Stimulated activated CD8-positive, alpha-beta memory T cell treated with anti-CD3 and anti-CD28 coated beads, Interleukin-15, amount 100 ng/mL, for 48 hours (primary cell): Measurements from ENCODE around the gene CACNA1H.
A peak's percentile ranks its signal among the peaks of the same experiment; 100 is the strongest.

Experiments used
- DNase-seq, 2 donors: peaks; one replicate each; pipeline ENCODE4 v3.0.0-alpha.2; 2020; ENCODE audit warnings: low read depth in 2 of 2

The CACNA1H gene

GRCh38 chr16:1142911-1143310 lies 10.0 kb upstream of the CACNA1H start:
- DNase-seq = no peak

- DNase-seq = no peak
Observed at GRCh38 chr16:1143761-1144450, 9.0 kb upstream of the CACNA1H start.

- no peak for DNase-seq
Observed at GRCh38 chr16:1144476-1145382, 8.2 kb upstream of the CACNA1H start.

- no peak for DNase-seq
Observed at GRCh38 chr16:1145383-1146100, 7.4 kb upstream of the CACNA1H start.

GRCh38 chr16:1146409-1146808 lies 6.5 kb upstream of the CACNA1H start:
- no peak for DNase-seq

- no peak for DNase-seq
Observed at GRCh38 chr16:1147027-1147426, 5.9 kb upstream of the CACNA1H start.

- DNase-seq = no peak
Observed at GRCh38 chr16:1149101-1149636, 3.7 kb upstream of the CACNA1H start.

- peak in 1 of 2 donors; percentile 7 for DNase-seq
Observed at GRCh38 chr16:1150511-1150982, 2.4 kb upstream of the CACNA1H start.

GRCh38 chr16:1151424-1152122 lies 1.3 kb upstream of the CACNA1H start:
- DNase-seq = no peak

GRCh38 chr16:1152123-1152638 lies 725 bp upstream of the CACNA1H start:
- peak in 1 of 2 donors; percentile 4 for DNase-seq

GRCh38 chr16:1153480-1154160 lies 714 bp downstream of the CACNA1H start:
- no peak for DNase-seq

- DNase-seq = no peak
Observed at GRCh38 chr16:1154291-1154886, 1.5 kb downstream of the CACNA1H start.

GRCh38 chr16:1154887-1155331 lies 2.0 kb downstream of the CACNA1H start:
- no peak for DNase-seq

- DNase-seq = no peak
Observed at GRCh38 chr16:1155353-1156054, 2.6 kb downstream of the CACNA1H start.

- DNase-seq = no peak
Observed at GRCh38 chr16:1156055-1156982, 3.4 kb downstream of the CACNA1H start.

GRCh38 chr16:1156983-1157638 lies 4.2 kb downstream of the CACNA1H start:
- no peak for DNase-seq

GRCh38 chr16:1157639-1158455 lies 4.9 kb downstream of the CACNA1H start:
- no peak for DNase-seq
